ENCODE data around the gene MPPED1. TPM values are rescaled to one million over a fixed set of nuclear protein-coding genes. Genes with fewer than 3 reads are reported as not detected.

MPPED1 gene
- total and polyA plus RNA-seq, 2 donors (not counting 3 experiments of a cell fraction or from before 2014, with no cell fraction given): not detected

DNA sequence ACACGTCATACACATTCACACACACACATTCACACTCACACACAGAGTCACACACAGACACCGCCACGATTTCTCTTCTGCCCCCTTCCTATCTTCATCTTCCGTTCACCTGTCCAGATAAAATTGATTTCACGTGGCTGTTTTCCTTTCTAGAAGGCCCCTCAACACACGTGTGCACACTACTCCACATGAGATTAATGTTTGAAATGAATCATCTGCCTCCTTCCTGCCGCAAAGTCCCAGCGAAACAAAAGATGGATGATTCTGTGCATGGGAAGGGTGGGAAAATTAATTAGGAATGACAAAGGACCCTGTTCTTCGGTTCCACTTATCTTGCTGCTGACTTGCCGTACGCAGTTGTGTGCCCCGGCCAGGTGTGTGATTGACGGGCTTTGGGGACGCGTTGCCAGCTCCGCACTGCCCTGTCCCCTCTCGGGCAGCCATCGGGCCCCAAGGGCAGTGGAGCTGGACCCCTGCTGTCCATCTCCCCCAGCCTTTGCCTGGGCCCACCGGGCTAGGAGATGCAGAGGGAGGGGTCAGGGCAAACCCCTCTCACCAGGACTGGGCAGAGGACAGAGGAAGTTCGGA lies 73.8 kb downstream of the MPPED1 start:
- CTCF ChIA-PET: no interaction called here
- Histone ChIP-seq H2AFZ (ENCODE audit: low read depth, low read length) (no peak overlapping the region), H3K4me1 (ENCODE audit: control insufficient read depth, extremely low read depth, insufficient read depth, low read length) (no peaks in the 10 kb centered on the region), H3K9me3 (replicated peaks; ENCODE audit: control insufficient read depth, insufficient read depth, low read length) (no peaks in the 10 kb centered on the region), H3K27ac (ENCODE audit: insufficient read depth, low read depth, low read length) (no peak overlapping the region), H3K4me3 (replicated peaks in 1 of 3; ENCODE audit: insufficient read depth in 1 of 3, low read depth in 1 of 3, low read length in 3 of 3) (no peak overlapping the region), H3K9me1 (replicated peaks; ENCODE audit: control insufficient read depth, extremely low read depth, insufficient read depth, low read length) (no peaks in the 10 kb centered on the region), H3K79me2 (ENCODE audit: control insufficient read depth, insufficient read depth, low read length) (no peaks in the 10 kb centered on the region), H4K20me1 (replicated peaks; ENCODE audit: control insufficient read depth, extremely low read depth, insufficient read depth, low read length) (no peaks in the 10 kb centered on the region), H3K27me3 (ENCODE audit: control insufficient read depth in 2 of 2, insufficient read depth in 2 of 2, low read length in 2 of 2) (no peaks in the 10 kb centered on the region), H3K9ac (replicated peaks; ENCODE audit: extremely low read depth, insufficient read depth, low read length) (no peak overlapping the region), H3K36me3 (ENCODE audit: control insufficient read depth in 2 of 2, extremely low read depth in 1 of 2, insufficient read depth in 2 of 2, low read length in 2 of 2) (no peaks in the 10 kb centered on the region), H3K4me2 (ENCODE audit: insufficient read depth, low read length) (no peak overlapping the region)
- BruUV-seq (replicated peaks): no TSS peak
- intact Hi-C loops (cut with micrococcal nuclease) (no loop called here), dilution Hi-C loops (cut with MboI; ENCODE audit: extremely low pct_ligation_motif_present, low sequenced_read_pairs) (no loop called here)
- DNase-seq (ENCODE audit: low read depth, low spot score) (no peak), FAIRE-seq (no peak)
- POLR2A ChIA-PET: no interaction called here
- TF ChIP-seq JUN (IDR thresholded peaks at IDR 0.05; ENCODE audit: borderline replicate concordance, insufficient read depth, insufficient read length, low read depth) (no peak), POLR2A (IDR thresholded peaks at IDR 0.05; ENCODE audit: low read depth, low read length) (no peak)

DNA sequence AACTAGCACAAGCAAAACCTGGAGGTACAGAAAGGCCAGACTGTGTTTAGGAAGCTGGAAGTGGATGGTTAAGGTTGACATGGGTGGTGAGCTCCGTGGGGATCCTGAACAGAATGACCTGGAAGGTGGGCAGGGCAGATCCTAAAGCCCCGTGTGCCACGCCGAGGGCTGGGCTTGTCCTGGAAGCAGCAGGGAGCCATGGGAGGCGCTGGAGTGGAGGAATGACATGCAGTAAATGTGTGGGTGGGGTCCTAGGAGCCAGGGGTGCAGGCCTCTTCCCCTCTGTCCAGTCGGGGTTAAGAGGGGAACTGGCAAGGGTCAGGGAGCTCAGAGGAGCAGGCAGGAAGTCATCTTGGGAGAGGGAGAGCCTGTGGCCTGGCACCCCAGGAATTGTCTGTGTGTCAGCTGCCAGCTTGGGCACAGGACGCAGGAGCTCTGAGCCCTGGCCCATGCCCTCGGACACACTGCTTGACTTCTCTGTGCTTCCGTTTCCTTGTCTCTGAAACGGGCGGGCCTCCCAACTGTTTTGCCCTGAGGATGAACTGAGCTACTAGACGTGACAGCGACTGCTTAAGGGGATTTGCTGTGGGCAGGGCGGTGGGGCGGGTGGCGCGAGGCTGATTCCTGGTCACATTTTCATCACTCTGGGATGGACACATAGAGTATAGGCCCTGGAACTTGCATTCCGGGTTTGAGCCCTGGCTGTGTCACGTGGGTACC lies 75.7 kb downstream of the MPPED1 start:
- Histone ChIP-seq H3K27ac (ENCODE audit: insufficient read depth, low read depth, low read length) (no peak overlapping the region), H3K4me2 (ENCODE audit: insufficient read depth, low read length) (no peak overlapping the region), H3K9me3 (replicated peaks; ENCODE audit: control insufficient read depth, insufficient read depth, low read length) (peaks cover 2% of the 10 kb centered on the region), H3K9me1 (replicated peaks; ENCODE audit: control insufficient read depth, extremely low read depth, insufficient read depth, low read length) (no peaks in the 10 kb centered on the region), H3K36me3 (ENCODE audit: control insufficient read depth in 2 of 2, extremely low read depth in 1 of 2, insufficient read depth in 2 of 2, low read length in 2 of 2) (no peaks in the 10 kb centered on the region), H2AFZ (ENCODE audit: low read depth, low read length) (no peak overlapping the region), H3K9ac (replicated peaks; ENCODE audit: extremely low read depth, insufficient read depth, low read length) (no peak overlapping the region), H3K27me3 (ENCODE audit: control insufficient read depth in 2 of 2, insufficient read depth in 2 of 2, low read length in 2 of 2) (no peaks in the 10 kb centered on the region), H3K4me1 (ENCODE audit: control insufficient read depth, extremely low read depth, insufficient read depth, low read length) (no peaks in the 10 kb centered on the region), H3K79me2 (ENCODE audit: control insufficient read depth, insufficient read depth, low read length) (no peaks in the 10 kb centered on the region), H3K4me3 (replicated peaks in 1 of 3; ENCODE audit: insufficient read depth in 1 of 3, low read depth in 1 of 3, low read length in 3 of 3) (no peak overlapping the region), H4K20me1 (replicated peaks; ENCODE audit: control insufficient read depth, extremely low read depth, insufficient read depth, low read length) (no peaks in the 10 kb centered on the region)
- BruUV-seq (replicated peaks): no TSS peak
- POLR2A ChIA-PET: no interaction called here
- no peak for FAIRE-seq
- no peak for DNase-seq (ENCODE audit: low read depth, low spot score)
- TF ChIP-seq MYC (IDR thresholded peaks at IDR 0.05; ENCODE audit: low read depth, low read length) (no peak), FOS (IDR thresholded peaks at IDR 0.05; ENCODE audit: borderline replicate concordance, insufficient read depth, low read length) (no peak), GATA2 (IDR thresholded peaks at IDR 0.05; ENCODE audit: insufficient read depth, insufficient read length, low read depth, low read length) (no peak), POLR2A (IDR thresholded peaks at IDR 0.05; ENCODE audit: low read depth, low read length) (no peak), JUN (IDR thresholded peaks at IDR 0.05; ENCODE audit: borderline replicate concordance, insufficient read depth, insufficient read length, low read depth) (no peak), EZH2 (IDR thresholded peaks at IDR 0.05; ENCODE audit: borderline replicate concordance, low read depth, low read length, severe bottlenecking) (no peak), POLR2AphosphoS5 (IDR thresholded peaks at IDR 0.05; ENCODE audit: insufficient read depth, low read depth, low read length) (no peak)
- TF ChIP-seq, protein P1, sequence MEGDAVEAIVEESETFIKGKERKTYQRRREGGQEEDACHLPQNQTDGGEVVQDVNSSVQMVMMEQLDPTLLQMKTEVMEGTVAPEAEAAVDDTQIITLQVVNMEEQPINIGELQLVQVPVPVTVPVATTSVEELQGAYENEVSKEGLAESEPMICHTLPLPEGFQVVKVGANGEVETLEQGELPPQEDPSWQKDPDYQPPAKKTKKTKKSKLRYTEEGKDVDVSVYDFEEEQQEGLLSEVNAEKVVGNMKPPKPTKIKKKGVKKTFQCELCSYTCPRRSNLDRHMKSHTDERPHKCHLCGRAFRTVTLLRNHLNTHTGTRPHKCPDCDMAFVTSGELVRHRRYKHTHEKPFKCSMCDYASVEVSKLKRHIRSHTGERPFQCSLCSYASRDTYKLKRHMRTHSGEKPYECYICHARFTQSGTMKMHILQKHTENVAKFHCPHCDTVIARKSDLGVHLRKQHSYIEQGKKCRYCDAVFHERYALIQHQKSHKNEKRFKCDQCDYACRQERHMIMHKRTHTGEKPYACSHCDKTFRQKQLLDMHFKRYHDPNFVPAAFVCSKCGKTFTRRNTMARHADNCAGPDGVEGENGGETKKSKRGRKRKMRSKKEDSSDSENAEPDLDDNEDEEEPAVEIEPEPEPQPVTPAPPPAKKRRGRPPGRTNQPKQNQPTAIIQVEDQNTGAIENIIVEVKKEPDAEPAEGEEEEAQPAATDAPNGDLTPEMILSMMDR (IDR thresholded peaks at IDR 0.05; ENCODE audit: extremely low read depth in 1 of 2, insufficient read depth in 1 of 2, low read depth in 1 of 2, low read length in 2 of 2): no peak
- TF ChIP-seq, protein P2, sequence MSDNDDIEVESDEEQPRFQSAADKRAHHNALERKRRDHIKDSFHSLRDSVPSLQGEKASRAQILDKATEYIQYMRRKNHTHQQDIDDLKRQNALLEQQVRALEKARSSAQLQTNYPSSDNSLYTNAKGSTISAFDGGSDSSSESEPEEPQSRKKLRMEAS (IDR thresholded peaks at IDR 0.05; ENCODE audit: insufficient read depth, insufficient read length): no peak
- dilution Hi-C loops (cut with MboI; ENCODE audit: extremely low pct_ligation_motif_present, low sequenced_read_pairs): no loop called here
- CTCF ChIA-PET: no interaction called here
- intact Hi-C loops (cut with micrococcal nuclease): no loop called here
